ENCODE results near the gene SLC44A3.

- TF ChIP-seq CTCF (conservative IDR thresholded peaks at IDR 0.05; ENCODE audit: low read length) (no peak), EZH2phosphoT487 (IDR thresholded peaks at IDR 0.05; ENCODE audit: borderline replicate concordance) (no peak)
Observed at GRCh38 chr1:94936861-94937620, 116.9 kb downstream of the SLC44A3 start.

All from Loucy (cell line).